Subcutaneous adipose tissue (tissue), 4 donors: ENCODE measurements around the gene TLL2. TPM values are rescaled to one million over a fixed set of nuclear protein-coding genes. Genes with fewer than 3 reads are reported as not detected.

Source experiments
- CTCF ChIP-seq: fragments of 450-650 bp; IDR thresholded peaks from one replicate; pipeline ENCODE4 v1.5.1; 2016; ENCODE audit warnings: low read depth, mild to moderate bottlenecking, control low read depth, antibody characterized with exemption, moderate library complexity
- total RNA-seq, 4 donors: library from RNA; depleted of rRNA; stranded (reverse); fragments of >200 nt; gene quantifications; one replicate each; pipeline ENCODE4 v1.1.0, GENCODE V29; 2016

Gene TLL2
- total RNA-seq, 4 donors from 2014 or later = not detected

- no peak for TF ChIP-seq CTCF
These were observed 26.5 kb upstream of the TLL2 start for GRCh38 chr10:96540240-96540639.

GRCh38 chr10:96538683-96539082 is 25.0 kb upstream of the TLL2 start:
- TF ChIP-seq CTCF = no peak

- no peak for TF ChIP-seq CTCF
These were observed 22.4 kb upstream of the TLL2 start for GRCh38 chr10:96536129-96536528.

- TF ChIP-seq CTCF = no peak
These were observed 18.8 kb upstream of the TLL2 start for GRCh38 chr10:96532523-96532922.

GRCh38 chr10:96529634-96530279 is 16.0 kb upstream of the TLL2 start:
- TF ChIP-seq CTCF = no peak

- TF ChIP-seq CTCF = no peak
These were observed 11.0 kb upstream of the TLL2 start for GRCh38 chr10:96524741-96525140.

- TF ChIP-seq CTCF = no peak
These were observed 3.6 kb upstream of the TLL2 start for GRCh38 chr10:96517284-96517683.
